ENCODE measurements around the gene IRF5.

The IRF5 gene

GRCh38 chr7:128918016-128918665 lies 19.6 kb upstream of the IRF5 start:
- no peak for DNase-seq (ENCODE audit: low read depth)

DNA sequence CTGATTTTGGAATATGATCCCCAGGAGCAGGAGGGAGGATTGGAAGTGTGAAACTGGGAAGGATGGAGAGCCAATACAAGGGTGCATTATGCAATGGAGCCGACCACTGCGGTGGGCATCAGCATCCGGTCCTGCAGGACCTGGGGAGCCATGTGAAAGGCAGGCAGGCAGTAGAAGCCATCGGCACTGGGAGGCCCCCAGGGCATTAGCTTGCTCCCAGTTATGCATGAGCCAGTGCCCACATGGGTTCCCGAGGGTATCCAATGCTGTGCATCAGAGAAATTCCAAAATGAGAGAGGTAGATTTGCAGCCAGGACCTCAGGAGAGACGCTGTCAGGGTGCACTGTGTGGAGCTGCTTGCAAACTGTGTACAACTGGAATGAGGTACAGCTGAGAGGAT lies 18.5 kb upstream of the IRF5 start:
- DNase-seq (ENCODE audit: low read depth): no peak
- no peak overlapping the region for H3K4me3 ChIP-seq (ENCODE audit: low read depth, low read length)

More at GRCh38 chr7:128918016-128918665, 19.6 kb upstream of the IRF5 start:
- H3K4me3 ChIP-seq (ENCODE audit: low read depth, low read length): no peak overlapping the region

DNA sequence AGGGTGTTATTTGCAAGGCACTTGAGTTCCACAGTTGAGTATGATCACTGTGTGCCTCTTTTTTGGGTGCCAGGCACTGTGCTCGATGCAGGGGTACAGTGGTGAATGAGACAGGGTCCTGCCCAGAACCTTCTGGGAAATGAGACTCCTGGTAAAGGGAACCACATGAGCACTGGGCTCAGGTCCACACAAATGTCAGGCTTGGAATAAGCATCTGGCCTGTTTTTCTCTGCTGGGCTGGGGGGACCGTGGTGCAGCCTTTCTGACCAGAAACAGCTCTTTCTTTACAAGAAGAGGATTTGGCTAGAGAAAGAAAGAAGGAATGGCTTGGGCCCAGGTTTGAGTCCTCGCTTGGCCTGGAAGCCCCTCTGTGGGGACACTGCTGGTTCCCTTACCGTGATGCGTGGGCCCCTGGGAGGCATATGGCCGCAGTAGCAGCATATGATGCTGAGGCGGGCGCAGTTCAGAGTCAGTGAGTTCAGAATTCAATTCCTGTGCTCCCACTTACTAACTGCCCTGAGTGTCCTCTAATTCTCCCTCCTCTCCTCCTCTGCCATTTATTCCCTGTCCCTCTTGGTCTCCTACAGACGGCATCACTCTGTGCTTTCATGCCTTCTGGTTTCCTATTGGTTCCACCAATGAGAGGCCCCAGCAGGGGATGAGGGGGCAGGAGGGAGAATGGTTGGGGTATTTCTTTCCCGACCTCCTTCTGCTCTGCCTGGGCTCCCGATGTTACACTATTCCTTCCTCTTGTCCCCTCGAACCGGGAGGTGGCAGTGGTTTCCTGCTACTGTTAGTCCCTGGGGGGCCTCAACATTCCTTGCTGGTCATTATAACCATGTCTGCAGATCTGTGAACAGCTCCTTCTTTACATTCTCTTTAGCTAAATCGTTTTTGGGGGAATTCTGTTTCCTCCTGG lies 17.6 kb upstream of the IRF5 start:
- no peak overlapping the region for H3K4me3 ChIP-seq (ENCODE audit: low read depth, low read length)
- no peak for DNase-seq (ENCODE audit: low read depth)

DNA sequence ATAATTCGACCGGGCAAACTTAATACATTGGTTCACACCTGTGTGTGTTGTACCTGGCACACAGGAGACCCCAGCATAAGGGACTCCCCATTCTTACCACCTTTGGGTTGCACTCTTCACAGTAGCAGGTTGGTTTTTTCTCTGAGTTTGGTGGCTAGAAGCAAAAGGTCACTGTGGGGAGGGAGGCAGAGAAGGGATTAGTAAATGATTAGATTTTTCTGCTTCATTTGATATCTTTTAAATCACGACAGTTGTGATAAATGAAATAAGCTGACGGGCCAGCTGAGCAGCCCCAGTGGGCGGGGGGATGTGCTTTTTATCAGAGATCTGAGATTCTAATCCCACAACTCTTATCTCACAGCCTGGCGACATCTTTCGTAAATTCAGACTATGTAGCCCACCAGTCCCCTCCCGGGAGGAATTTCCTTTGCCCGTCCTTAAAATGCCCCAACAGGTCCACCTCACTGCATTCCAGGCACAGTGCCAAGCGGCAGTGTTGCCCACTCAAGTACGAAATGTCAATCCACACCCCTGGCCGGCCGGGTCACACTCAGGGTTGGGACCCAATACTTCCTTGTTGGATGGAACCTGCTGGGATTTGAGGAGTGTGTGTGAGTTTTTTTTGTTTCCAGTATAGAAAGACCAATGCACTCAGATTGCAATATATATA lies 16.7 kb upstream of the IRF5 start:
- H3K4me3 ChIP-seq (ENCODE audit: low read depth, low read length): no peak overlapping the region
- no peak for DNase-seq (ENCODE audit: low read depth)

DNA sequence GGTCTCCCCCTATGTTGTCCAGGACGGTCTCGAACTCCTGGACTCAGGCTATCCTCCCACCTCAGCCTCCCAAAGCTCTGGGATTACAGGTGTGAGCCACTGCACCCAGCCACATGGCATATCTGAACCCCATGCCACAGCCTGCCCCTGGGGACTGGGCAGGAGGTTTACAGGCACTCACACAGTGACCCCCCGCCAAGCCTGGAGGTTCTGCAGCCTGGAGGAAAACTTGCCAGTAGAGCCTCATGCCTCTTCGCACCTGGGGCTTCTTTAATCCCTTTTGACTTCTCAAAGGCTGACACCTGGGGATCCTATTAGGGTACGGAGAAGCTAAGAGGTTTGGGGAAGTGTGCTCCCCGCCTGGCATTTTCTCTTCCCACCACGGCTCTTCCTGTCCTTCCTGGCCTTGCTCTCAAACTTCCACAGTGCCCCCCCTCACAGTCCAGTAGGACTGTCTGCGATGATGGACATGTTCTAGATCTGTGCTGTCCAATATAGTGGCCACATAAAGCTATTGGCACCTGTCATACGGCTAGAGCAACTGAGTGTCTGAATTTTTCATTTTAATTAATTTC lies 15.8 kb upstream of the IRF5 start:
- H3K4me3 ChIP-seq (ENCODE audit: low read depth, low read length): no peak overlapping the region
- DNase-seq (ENCODE audit: low read depth): no peak

GRCh38 chr7:128922496-128923410 lies 15.0 kb upstream of the IRF5 start:
- H3K4me3 ChIP-seq (ENCODE audit: low read depth, low read length): no peak overlapping the region
- DNase-seq (ENCODE audit: low read depth): no peak

DNA sequence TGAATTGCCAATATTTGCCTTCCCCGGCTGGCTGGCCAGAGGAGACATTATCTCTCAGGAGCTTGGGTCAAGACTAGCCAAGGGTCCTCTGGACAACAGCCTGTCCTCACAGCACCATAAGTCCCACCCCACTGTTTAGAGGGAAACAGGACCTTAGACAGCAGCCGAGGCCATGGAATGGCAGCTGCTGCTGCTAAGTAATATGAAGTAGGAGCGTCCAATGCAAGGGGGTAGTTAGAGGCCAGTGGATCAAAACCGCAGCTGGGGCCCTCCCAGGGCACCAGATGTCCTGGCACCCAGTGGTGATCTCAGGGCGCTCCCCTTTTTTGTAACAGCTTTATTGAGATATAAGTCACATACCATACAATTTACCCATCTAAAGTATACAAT lies 14.3 kb upstream of the IRF5 start:
- no peak for DNase-seq (ENCODE audit: low read depth)
- H3K4me3 ChIP-seq (ENCODE audit: low read depth, low read length): no peak overlapping the region

DNA sequence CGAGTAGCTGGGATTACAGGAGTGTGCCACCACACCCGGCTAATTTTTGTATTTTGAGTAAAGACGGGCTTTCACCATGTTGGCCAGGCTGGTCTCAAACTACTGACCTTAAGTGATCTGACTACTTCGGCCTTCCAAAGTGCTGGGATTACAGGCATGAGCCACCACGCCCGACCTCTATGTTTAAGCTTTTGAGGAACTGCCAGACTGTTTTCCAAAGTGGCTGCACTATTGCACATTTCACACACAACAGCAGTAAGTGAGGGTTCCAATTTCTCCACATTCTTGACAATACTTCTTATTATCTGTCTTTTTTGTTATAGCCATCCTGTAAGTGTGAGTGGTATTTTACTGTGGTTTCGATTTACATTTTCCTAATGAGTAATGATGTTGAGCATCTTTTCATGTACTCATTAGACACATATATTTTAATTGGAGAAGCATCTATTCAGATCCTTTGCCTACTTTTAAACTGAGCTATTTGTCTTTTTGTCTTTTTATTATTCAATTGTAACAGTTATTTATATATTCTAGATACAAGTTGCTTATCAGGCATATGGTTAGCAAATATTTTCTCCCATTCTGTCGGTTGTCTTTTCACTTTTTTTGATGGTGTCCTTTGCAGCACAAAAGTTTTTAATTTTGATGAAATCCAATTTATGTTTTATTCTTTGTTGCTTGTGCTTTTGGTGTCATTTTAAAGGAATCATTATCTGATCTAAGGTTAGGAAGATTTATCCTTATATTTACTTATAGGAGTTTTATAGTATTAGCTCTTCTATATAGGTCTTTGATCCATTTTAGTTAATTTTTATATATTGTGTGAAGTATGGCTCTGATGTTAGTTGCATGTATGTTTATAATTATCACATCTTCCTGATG lies 12.8 kb upstream of the IRF5 start:
- H3K4me3 ChIP-seq (ENCODE audit: low read depth, low read length): no peak overlapping the region
- no peak for DNase-seq (ENCODE audit: low read depth)

DNA sequence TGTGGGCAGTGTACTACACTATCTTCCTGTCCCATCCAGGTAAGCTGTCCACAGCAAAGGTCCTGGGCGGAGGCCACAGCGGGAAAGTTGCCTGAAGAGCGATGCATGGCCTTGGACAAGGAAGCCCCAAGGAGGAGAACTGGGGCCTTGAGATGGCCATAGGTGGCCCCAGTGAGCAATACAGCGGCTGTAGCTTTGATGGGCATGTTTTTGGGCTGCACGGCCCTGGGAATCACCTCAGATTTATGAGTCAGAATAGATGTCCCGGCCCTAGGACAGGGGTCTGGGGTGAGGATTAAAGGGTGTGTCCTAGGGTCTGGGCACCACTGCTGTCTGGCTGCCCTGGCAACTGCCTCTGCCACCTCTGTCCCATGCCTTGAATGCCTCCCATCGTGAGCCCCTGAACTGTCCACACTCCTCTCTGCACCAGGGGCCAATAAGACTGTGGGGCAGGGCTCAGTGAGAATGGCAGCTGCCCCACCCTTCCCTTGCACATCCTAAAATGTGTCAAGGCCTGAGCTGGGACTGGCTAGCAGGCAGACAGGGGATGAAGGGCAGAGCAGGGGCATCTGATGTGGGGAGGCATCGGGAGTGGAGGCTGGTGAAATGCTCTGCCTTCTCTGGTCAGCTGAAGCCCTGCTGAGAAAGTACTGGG lies 9.4 kb upstream of the IRF5 start:
- no peak overlapping the region for H3K4me3 ChIP-seq (ENCODE audit: low read depth, low read length)
- no peak for DNase-seq (ENCODE audit: low read depth)

DNA sequence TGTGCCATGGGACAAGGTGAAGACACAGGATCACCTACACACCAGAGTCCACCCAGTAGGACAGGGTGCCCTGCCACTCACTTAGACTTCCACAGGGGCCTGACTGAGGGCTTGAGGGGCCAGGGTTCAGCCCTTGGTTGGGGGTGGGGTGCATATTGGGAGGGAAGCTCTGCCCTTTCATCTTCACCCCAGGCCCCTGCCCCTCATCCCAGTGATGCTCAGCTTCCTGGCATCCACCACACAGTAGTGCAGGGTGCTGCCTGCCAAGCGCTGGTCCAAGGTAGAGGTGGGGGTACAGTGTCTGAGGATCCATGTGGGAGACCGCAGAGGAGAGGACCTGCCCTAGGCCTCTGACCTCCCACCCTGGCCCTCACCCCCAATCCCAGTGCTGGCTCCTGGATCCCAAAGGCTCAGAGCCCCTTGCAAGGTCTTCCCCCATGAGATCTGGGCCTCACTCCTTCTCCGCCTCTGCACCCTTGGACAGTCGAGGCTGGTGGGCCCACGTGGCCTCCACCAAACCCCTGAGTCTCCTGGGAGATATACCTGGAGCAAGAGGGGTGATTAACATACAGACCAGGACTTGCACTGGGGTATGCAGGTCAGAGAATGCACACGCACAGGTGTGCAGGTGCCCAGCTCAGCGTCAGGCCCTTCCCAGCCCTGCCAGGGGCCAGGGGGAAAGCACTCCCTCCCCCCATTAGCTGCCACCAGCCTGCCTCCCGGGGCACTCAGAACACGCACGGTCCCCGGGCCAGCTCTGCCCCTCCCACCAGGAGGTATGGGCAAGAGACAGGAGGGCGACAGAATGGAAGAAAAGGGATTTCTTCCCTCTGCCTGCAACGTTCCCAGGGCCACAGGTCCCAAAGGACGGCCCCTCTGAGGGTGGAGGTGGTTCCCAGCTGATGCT lies 8.6 kb upstream of the IRF5 start:
- DNase-seq (ENCODE audit: low read depth): no peak
- H3K4me3 ChIP-seq (ENCODE audit: low read depth, low read length): no peak overlapping the region

GRCh38 chr7:128931190-128931798 lies 6.4 kb upstream of the IRF5 start:
- no peak for DNase-seq (ENCODE audit: low read depth)
- H3K4me3 ChIP-seq (ENCODE audit: low read depth, low read length): no peak overlapping the region

DNA sequence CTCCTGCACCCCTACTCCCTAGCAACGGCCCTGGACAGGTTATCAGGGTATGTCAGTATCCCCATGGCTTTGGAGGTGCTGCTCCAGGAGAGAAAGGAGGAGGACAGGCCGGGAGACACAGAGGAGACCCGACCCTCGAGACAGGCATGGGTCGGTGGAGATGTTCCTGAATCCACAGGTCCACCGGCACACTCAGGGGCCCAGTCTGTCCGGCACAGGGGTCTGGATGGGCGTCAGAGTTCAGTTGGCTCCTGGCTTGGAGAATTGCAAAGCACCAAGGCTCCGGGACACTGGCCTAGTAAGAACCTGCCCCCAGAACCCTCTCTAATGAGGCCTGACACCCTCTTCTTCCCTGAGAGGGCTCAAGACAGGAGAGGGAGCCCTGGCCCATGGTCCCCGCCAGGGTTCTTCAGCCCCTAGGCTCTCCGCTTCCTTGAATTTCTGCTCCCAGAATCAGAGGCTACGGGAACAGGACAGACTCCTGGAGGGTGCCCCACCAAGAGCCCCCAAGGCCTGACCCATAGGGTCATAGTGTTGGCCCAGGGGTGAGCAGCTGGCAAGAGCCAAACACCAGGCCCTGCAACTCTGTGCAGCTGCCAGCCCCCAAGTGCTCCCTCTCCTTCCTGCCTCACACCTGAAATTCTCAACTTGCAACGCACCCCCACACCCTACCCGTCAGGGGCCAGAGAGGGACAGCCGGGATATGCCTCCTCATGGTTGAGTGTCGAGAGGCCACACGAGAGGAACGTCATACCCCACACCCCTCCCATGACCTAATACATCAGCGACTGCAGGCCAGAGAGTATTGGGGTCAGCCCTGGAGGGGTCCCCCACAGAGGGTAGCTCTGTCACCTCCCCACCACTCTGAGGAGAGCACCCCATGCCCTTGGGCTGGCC lies 5.5 kb upstream of the IRF5 start:
- no peak overlapping the region for H3K4me3 ChIP-seq (ENCODE audit: low read depth, low read length)
- DNase-seq (ENCODE audit: low read depth): no peak

DNA sequence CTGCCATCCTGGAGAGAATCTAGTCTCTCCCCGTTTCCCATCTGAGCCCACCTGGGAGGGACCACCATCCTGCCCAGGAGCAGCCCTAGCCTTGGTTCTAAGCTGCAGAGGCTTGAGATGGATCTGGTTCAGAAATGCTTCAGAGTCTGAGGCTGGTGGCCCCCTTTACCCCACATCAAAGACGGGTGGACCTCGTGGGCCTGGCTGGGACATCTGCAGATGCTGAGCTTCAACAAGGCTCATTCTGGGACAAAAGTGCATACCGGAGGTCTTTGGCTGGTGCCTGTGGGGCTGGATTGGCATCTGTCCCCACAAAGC lies 4.9 kb upstream of the IRF5 start:
- H3K4me3 ChIP-seq (ENCODE audit: low read depth, low read length): no peak overlapping the region

GRCh38 chr7:128933180-128933891 lies 4.4 kb upstream of the IRF5 start:
- H3K4me3 ChIP-seq (ENCODE audit: low read depth, low read length): no peak overlapping the region
- no peak for DNase-seq (ENCODE audit: low read depth)

More for the DNA sequence above, 4.9 kb upstream of the IRF5 start:
- no peak for DNase-seq (ENCODE audit: low read depth)
